HAP-1 (cell line): Measurements from ENCODE around the gene ARNT2.
"Not testable (repeated sequence)": the region's sequence is repeated elsewhere in the genome, so short reads cannot be mapped to it uniquely, and the experiment has no call there.

Experiments used
- DNase-seq, 2 experiments: peaks; one replicate each; pipeline ENCODE4 v3.0.0-alpha.2; 2016 to 2020; ENCODE audit warnings: low spot score in 2 of 2
- H3K27me3 ChIP-seq: fragments of 250-450 bp; sonication (Bioruptor Pico); 2 replicates; pipeline ENCODE4 v1.5.1; 2020; ENCODE audit warnings: low read depth, mild to moderate bottlenecking, moderate library complexity
- H3K36me3 ChIP-seq: fragments of 250-450 bp; sonication (Bioruptor Pico); replicated peaks from 2 replicates; pipeline ENCODE4 v1.5.1; 2020; ENCODE audit warnings: mild to moderate bottlenecking
- H3K4me1 ChIP-seq: fragments of 250-450 bp; sonication (Bioruptor Pico); 2 replicates; pipeline ENCODE4 v1.5.1; 2020; ENCODE audit warnings: mild to moderate bottlenecking
- H3K4me3 ChIP-seq: fragments of 250-450 bp; sonication (Bioruptor Pico); 2 replicates; pipeline ENCODE4 v1.5.1; 2020; ENCODE audit warnings: mild to moderate bottlenecking, moderate library complexity
- H3K9me3 ChIP-seq: fragments of 250-450 bp; sonication (Bioruptor Pico); 2 replicates; pipeline ENCODE4 v1.5.1; 2020; ENCODE audit warnings: mild to moderate bottlenecking, moderate library complexity
- in situ Hi-C: fragments of 300-500 bp; cut with MboI; formaldehyde crosslinking; loops from 3 replicates; pipeline ENCODE4 v1.14.3; 2020; ENCODE audit warnings: low sequenced_read_pairs, inconsistent platforms, mixed read lengths

The ARNT2 gene

DNA sequence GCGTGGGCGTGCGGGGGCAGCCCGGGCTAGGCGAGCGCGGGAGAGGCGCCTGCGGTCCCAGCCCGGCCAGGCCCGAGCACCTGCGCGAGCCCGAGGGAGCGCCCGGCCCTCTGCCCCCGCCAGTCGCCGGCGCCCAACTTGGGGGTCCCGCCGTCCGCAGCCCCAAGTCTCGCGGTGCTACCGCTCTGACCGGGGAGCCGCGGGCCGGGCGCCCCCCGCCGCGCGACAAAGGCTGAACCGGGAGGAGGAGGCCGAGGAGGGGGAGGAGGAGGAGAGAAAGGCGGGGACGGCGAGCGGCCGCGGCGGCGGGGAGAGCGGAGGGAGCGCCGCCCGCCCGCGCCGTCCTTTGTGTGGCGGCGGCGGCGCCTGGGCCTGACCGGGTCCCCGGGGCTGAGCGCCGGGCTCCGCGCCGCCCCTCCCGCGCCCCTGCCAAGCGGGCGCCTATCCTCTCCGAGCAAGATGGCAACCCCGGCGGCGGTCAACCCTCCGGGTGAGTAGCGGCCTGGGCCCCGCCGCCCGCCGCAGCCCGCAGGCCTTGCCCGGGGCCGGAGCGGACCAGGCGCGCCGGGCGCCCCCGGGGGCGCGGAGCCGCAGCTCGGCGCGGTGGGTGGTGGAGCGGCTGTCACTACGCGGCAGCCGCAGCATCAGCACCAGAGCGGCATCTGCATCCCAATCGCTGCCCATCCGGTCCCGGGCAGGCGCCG lies at the start of gene ARNT2:
Gene ARNT2, plus strand, starts transcription at position 326 of the 704 bp plus-strand sequence. Its CDS starts 134 bp downstream, at position 460.
- Histone ChIP-seq H3K36me3 (no peaks in the 10 kb centered on the region; the same call in 1 of the 2 replicates), H3K9me3 (no peaks in the 10 kb centered on the region), H3K27me3 (no peaks in the 10 kb centered on the region), H3K4me3 (peak within 1 kb of the TSS; percentile 49), H3K4me1 (peaks cover 39% of the 10 kb centered on the region)
- DNase-seq = peak; percentile 69 to 82
- in situ Hi-C loops = no loop called here

DNA sequence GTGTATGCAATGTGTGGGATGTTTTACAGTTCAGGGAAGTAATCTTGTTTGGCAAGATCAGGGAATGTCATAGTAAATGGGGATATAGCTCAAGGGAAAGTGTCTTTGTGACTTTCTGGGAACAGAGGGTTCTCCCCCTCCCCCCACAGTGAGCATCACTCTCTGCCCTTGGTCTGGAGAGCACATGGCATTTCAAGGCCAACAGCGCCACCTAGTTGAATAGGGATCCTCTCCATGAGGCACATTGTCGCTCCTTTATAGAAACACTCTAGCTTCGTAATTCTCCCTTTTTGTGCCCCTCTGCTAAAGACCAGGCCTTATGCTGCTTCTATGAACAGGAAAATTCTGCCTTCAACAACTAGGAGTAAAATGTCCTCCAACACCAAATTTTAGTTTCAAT lies 37.1 kb upstream of the ARNT2 start:
- Histone ChIP-seq H3K4me1 (no peaks in the 10 kb centered on the region), H3K4me3 (no peak overlapping the region), H3K36me3 (no peaks in the 10 kb centered on the region), H3K9me3 (peaks cover 34% of the 10 kb centered on the region), H3K27me3 (no peaks in the 10 kb centered on the region)
- peak in 1 of 2 experiments; percentile 80 for DNase-seq
- in situ Hi-C loops = no loop called here

DNA sequence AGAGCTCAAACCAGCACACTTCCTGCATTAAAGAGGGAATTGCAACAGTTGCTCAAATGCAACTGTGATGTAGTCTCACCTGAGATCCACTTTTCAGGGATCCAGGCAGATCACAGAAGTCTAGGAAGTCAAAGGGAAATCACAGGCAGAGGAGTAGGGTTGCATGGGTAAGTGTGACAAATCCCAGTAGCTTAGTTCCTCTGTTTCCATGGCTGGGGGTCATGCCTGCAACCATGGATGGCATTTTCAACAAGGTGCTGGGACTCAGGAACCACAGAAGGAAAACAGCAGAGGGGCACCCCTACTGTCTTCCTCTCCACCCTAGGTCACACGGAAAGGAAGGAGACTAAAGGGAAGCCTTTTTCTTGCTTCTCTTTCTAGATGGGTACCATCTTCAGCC lies 36.5 kb upstream of the ARNT2 start:
- DNase-seq = no peak
- in situ Hi-C loops = no loop called here
- H3K9me3 ChIP-seq = peaks cover 34% of the 10 kb centered on the region
- no peaks in the 10 kb centered on the region for H3K36me3 ChIP-seq
- no peak overlapping the region for H3K4me3 ChIP-seq
- H3K4me1 ChIP-seq = no peaks in the 10 kb centered on the region
- no peaks in the 10 kb centered on the region for H3K27me3 ChIP-seq

DNA sequence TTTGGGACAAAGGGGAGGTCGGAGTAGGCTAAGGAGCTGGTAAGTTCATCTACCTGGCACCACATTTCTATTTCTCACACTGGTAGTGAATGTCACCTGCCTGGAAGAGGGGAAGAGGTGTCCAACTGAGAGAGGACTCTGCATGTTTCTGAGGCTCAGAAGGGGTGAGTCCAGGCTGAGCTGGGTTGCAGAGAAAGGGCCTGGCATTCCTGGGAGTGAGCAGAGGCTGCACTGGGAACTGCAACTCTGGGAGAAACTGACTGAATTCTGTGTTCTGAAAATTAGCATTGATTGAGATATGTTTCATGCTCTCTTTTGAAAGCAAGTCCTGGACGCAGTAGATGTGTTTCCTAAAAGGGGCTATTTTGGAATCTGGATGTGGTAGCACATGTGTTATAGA lies 32.3 kb upstream of the ARNT2 start:
- no peak for DNase-seq
- no peak overlapping the region for H3K4me3 ChIP-seq
- H3K9me3 ChIP-seq = peaks cover 28% of the 10 kb centered on the region
- H3K27me3 ChIP-seq = 0 out of 2 replicates have a peak, but pooled peaks cover 5% of the 10 kb centered on the region
- peaks cover 3% of the 10 kb centered on the region; the same call in 1 of the 2 replicates for H3K4me1 ChIP-seq
- H3K36me3 ChIP-seq = no peaks in the 10 kb centered on the region
- in situ Hi-C loops = no loop called here

DNA sequence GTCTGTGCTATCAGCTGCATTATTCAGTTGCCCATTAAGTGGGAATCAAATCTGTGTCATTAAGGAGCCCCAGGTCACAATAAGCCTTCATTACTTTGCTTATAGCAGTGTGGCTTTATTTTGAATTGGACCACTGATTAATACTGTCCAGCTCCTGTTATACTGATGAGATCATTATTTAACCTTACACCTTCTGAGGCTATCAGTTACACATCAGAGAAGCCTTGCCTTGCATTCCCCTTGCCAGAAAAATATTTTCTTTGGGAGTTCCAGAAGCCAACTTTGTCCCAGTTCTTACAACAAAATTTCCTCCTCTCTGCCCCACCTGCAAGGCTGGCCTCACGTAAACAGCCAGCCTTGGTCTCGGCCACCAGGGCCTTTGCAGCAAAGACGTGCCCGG lies 29.7 kb upstream of the ARNT2 start:
- Histone ChIP-seq H3K9me3 (0 out of 2 replicates have a peak, but pooled peaks cover 3% of the 10 kb centered on the region), H3K4me1 (peaks cover 3% of the 10 kb centered on the region; the same call in 1 of the 2 replicates), H3K27me3 (0 out of 2 replicates have a peak, but pooled peaks cover 5% of the 10 kb centered on the region), H3K4me3 (no peak overlapping the region), H3K36me3 (no peaks in the 10 kb centered on the region)
- in situ Hi-C loops = no loop called here
- no peak for DNase-seq

DNA sequence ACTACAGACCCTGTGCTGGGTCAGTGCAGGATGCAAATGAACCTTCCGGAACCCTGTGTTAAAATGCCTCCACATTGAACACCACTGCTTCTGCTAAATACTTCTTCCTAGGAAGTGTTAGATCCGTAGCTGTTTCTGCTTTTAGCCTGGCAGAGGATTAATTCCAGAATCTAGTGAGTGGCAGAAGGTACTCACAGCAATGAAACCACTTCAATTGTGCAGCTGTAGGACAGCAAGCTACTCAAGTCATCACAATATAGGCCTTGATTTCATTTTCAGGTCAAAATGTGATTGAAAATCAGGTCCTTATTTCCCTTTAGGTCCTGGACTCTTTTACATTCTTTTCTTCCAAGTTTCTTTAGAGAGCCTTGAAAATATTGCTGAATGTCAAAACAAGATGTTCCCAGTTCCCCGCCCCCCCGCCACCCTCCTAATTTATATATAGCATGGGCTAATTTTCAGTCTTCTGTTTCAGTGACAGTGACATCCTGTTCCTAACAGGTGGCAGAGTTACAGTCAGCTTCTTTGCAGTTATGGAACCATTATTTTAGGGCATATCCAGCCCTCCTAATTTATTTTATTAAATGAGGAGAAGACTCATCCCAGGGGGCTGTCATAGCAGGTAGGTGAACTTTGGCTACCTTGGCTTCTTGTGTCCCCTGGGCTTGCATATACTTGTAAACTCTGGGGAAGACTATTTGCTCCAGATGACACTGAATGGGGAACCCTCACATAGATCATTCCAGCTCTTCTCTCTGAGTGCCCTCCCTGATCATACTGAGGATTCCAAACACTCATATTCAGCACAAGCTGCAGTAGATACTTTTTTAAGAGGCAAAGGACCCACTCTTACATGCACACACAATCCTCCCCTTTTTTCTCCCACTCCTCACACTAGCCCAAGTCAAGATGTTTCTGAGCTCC lies 28.0 kb upstream of the ARNT2 start:
- Histone ChIP-seq H3K9me3 (no peaks in the 10 kb centered on the region), H3K4me1 (peaks cover 6% of the 10 kb centered on the region), H3K4me3 (no peak overlapping the region), H3K36me3 (no peaks in the 10 kb centered on the region), H3K27me3 (0 out of 2 replicates have a peak, but pooled peaks cover 5% of the 10 kb centered on the region)
- no peak for DNase-seq
- in situ Hi-C loops = no loop called here

DNA sequence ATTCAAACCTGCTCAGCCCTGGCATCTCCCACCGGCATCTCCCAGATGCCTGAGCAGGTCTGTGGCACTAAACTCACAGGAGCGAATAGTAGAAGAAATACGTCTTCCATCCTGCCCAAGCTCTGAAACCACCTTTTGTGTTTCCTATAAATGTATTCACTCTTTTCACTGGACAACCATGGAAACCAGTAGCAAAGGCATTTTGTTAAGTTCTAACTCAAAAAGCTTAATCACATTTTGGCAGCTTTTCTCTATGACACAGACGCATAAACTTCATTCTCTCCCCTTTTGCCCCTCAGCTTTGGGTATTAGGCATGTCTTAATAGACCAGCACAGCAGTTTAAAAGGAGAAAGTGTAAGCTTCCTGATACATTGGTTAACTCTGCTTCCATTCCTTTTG lies 24.5 kb upstream of the ARNT2 start:
- H3K4me1 ChIP-seq = peaks cover 4% of the 10 kb centered on the region
- no peak overlapping the region for H3K4me3 ChIP-seq
- in situ Hi-C loops = no loop called here
- H3K9me3 ChIP-seq = no peaks in the 10 kb centered on the region
- no peaks in the 10 kb centered on the region for H3K36me3 ChIP-seq
- DNase-seq = no peak
- no peaks in the 10 kb centered on the region for H3K27me3 ChIP-seq

DNA sequence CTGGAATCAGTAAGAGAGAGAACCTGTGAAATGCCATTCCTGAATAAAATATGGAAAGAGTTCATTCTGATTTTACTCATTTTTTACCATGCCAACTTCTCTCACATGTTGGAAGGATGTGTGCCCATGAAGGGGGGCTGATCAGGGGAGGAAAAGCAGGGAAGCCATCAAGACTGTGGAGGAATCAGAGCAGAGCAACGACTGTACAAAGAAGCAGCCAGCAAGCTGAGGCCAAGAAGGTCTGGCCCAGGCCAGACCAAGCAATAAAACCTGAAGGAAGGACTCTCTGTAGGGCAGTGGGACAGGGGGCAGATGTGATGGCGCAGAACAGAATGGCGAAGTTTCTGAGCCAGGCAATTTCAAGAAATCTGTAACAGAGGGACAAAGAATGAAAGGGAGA lies 24.0 kb upstream of the ARNT2 start:
- Histone ChIP-seq H3K27me3 (no peaks in the 10 kb centered on the region), H3K4me3 (no peak overlapping the region), H3K4me1 (peaks cover 4% of the 10 kb centered on the region), H3K36me3 (no peaks in the 10 kb centered on the region), H3K9me3 (no peaks in the 10 kb centered on the region)
- in situ Hi-C loops = no loop called here
- DNase-seq = no peak

DNA sequence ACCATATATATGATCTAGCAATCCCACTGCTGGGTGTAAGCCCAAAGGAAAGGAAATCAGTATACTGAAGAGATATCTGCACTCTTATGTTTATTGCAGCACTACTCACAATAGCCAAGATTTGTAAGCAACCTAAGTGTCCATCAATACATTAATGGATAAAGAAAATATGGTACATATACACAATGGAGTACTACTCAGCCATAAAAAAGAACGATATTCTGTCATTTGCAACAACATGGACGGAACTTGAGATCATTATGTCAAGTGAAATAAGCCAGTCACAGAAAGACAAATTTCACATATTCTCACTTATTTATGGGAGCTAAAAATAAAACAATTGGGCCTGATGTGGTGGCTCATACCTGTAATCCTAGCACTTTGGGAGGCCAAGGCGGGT lies 21.9 kb upstream of the ARNT2 start:
- no peaks in the 10 kb centered on the region for H3K27me3 ChIP-seq
- H3K4me3 ChIP-seq = no peak overlapping the region
- H3K9me3 ChIP-seq = no peaks in the 10 kb centered on the region
- H3K4me1 ChIP-seq = peaks cover 4% of the 10 kb centered on the region
- in situ Hi-C loops = no loop called here
- H3K36me3 ChIP-seq = no peaks in the 10 kb centered on the region
- DNase-seq = no peak

DNA sequence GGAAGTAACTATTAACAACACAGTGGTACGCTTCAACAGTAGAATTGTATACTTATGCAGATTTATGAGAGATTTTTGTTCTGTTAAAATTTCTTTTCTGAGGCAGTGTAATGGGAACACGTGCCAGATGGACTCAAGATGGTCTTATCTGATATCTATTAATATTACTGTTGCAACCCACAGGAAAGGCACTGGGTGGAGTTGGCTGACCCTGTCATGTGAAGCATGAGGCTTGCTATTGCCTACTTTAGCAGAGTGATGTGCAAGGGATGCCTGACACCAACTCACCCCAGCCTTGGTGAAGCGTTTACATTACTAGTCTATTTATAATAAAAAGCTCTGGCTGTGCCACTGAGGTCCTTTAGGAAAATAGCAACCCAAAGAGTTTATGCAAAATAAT lies 19.8 kb upstream of the ARNT2 start:
- no peaks in the 10 kb centered on the region for H3K36me3 ChIP-seq
- in situ Hi-C loops = no loop called here

DNA sequence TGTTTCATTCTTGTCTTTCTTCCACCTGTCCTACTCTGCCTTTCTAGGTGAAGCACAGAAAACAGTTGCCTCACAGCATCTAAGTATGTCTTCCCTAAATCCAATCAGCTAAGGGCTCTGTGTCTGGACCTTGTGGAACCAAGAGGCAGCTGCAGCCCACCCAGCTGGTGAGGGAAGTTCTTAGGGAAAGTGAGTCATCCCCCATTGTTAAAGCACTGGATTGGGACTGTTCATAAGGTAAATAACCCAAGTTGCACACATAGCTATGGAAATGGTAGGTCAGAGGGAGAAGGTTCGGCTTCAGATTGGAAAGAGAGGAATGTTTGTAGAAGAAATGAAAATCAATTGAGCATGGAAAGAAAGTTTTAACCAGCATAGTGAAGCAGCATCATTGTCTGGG lies 18.0 kb upstream of the ARNT2 start:
- in situ Hi-C loops = no loop called here
- H3K9me3 ChIP-seq = no peaks in the 10 kb centered on the region
- H3K4me3 ChIP-seq = no peak overlapping the region
- H3K36me3 ChIP-seq = no peaks in the 10 kb centered on the region
- no peaks in the 10 kb centered on the region for H3K27me3 ChIP-seq
- DNase-seq = no peak
- H3K4me1 ChIP-seq = peaks cover 29% of the 10 kb centered on the region

More for the DNA sequence above, 19.8 kb upstream of the ARNT2 start:
- DNase-seq = no peak
- H3K4me3 ChIP-seq = no peak overlapping the region
- peaks cover 25% of the 10 kb centered on the region for H3K4me1 ChIP-seq
- H3K27me3 ChIP-seq = no peaks in the 10 kb centered on the region
- H3K9me3 ChIP-seq = no peaks in the 10 kb centered on the region

DNA sequence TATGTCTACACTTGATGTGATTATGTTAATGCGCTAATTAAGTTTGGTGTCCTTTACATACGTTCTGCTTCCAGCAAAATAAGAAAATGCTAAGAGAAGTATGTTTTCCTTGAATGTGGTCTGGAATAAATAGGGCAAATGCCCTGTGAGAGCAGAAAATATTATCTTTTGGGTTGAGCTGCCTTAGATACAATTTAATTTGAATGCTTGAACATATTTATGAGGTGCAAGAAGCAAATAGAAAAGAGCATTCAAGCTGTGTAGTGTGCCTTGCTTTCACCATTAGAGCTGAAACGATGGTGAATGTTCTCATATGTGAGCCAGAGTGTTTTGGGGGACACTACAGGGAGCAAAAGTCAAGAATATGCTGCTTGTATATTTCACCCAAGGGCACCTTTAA lies 15.9 kb upstream of the ARNT2 start:
- H3K27me3 ChIP-seq = no peaks in the 10 kb centered on the region
- H3K4me1 ChIP-seq = peaks cover 29% of the 10 kb centered on the region
- H3K36me3 ChIP-seq = no peaks in the 10 kb centered on the region
- DNase-seq = peak in 1 of 2 experiments; percentile 69
- H3K4me3 ChIP-seq = no peak overlapping the region
- in situ Hi-C loops = no loop called here
- H3K9me3 ChIP-seq = no peaks in the 10 kb centered on the region

DNA sequence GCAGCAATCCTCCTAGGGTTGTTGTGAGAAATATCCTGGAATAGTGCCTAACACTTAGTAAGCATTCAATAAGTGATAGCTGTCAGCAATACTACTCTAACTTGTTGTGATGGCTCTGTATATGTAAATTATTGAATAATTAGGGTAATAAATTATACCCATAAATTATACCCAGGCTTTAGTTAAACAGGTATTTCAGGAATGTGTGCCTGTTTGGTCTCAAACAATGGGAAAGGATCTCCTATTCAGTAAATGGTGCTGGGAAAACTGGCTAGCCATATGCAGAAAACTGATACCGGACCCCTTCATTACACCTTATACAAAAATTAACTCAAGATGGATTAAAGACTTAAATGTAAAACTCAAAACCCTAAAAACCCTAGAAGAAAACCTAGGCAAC lies 14.8 kb upstream of the ARNT2 start:
- in situ Hi-C loops = no loop called here
- H3K27me3 ChIP-seq = no peaks in the 10 kb centered on the region
- peak; percentile 36 to 91 for DNase-seq
- peaks cover 29% of the 10 kb centered on the region for H3K4me1 ChIP-seq
- no peaks in the 10 kb centered on the region for H3K9me3 ChIP-seq
- H3K4me3 ChIP-seq = no peak overlapping the region
- H3K36me3 ChIP-seq = no peaks in the 10 kb centered on the region

DNA sequence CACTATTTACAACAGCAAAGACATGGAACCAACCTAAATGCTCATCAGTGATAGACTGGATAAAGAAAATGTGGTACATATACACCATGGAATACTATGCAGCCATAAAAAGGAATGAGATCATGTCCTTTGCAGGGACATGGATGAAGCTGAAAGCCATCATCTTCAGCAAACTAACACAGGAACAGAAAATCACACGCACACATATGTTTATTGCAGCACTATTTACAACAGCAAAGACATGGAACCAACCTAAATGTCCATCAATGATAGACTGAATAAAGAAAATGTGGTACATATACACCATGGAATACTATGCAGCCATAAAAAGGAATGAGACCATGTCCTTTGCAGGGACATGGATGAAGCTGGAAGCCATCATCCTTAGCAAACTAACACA lies 13.2 kb upstream of the ARNT2 start:
- in situ Hi-C loops = not testable (repeated sequence)

More for the DNA sequence above, 13.2 kb upstream of the ARNT2 start:
- H3K27me3 ChIP-seq, H3K4me3 ChIP-seq, H3K9me3 ChIP-seq, H3K36me3 ChIP-seq, DNase-seq: not testable (repeated sequence)
- H3K4me1 ChIP-seq = peaks cover 29% of the 10 kb centered on the region
